SK-N-SH (cell line): Measurements from ENCODE around the gene LHPP.

ENCODE experiments used
- ELF1 ChIP-seq: IDR thresholded peaks from 2 replicates; pipeline ENCODE4 v1.4.0; 2012
- EP300 ChIP-seq, 2 experiments: IDR thresholded peaks; 2 replicates each; pipeline versions ENCODE4 v1.4.0 to v1.6.1; 2012; ENCODE audit warnings: borderline replicate concordance in 1 of 2, low read depth in 1 of 2, low read length in 1 of 2
- NFIC ChIP-seq: IDR thresholded peaks from 2 replicates; pipeline ENCODE4 v1.4.0; 2012; ENCODE audit warnings: borderline replicate concordance
- RXRA ChIP-seq: IDR thresholded peaks from 2 replicates; pipeline ENCODE4 v1.4.0; 2012; ENCODE audit warnings: low read depth, mild to moderate bottlenecking, borderline replicate concordance
- TAF1 ChIP-seq: IDR thresholded peaks from 2 replicates; pipeline ENCODE4 v1.6.1; 2012; ENCODE audit warnings: low read depth, mild to moderate bottlenecking, low read length, moderate library complexity, borderline replicate concordance
- TCF12 ChIP-seq: IDR thresholded peaks from 2 replicates; pipeline ENCODE4 v1.4.0; 2012
- TF ChIP-seq, protein P1 (sequence below): fragments of 200-600 bp; sonication (generic); IDR thresholded peaks from 2 replicates; pipeline ENCODE4 v1.6.1; 2017; ENCODE audit warnings: antibody characterized with exemption, mild to moderate bottlenecking, moderate library complexity
- TF ChIP-seq, protein P2 (sequence below): fragments of 150-350 bp; IDR thresholded peaks from 2 replicates; pipeline ENCODE4 v1.6.1; 2017; ENCODE audit warnings: antibody characterized with exemption, low read length, low read depth, borderline replicate concordance
- TF ChIP-seq, protein P3 (sequence below): IDR thresholded peaks from 2 replicates; pipeline ENCODE4 v1.4.0; 2012; ENCODE audit warnings: low read depth, borderline replicate concordance

DNA sequence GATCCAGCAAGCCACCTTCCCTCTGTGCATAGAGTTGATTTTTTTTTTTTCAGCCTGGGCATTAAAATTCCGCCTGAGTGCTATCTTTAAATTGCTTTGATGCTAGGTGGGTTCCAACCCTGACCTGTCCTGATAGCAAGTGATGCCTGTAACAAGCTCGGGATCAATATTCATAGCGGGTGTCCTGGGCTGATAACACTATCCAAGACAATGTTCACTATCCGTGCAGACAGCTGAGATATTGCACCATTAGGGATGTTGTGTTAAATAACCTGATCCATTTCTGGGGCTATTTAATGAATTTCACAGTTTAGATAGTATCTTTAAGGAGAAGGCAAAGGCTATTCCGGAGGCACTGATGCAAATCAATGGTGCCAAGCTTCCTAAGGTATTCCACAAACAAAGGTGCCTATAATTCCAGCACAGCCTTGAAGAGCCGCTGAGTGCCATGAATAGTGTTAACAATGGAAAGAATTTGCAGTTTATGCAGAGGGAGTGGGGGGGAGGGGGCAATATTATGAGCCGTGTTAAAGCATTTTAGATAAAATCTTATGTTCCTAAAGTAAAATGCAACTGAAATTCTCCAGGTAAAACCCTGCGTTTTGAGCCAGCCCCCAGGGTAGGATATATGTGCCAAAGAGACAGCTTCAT is 7.5 kb upstream of the LHPP start:
- no peak for TF ChIP-seq ELF1
- TF ChIP-seq, protein P1, sequence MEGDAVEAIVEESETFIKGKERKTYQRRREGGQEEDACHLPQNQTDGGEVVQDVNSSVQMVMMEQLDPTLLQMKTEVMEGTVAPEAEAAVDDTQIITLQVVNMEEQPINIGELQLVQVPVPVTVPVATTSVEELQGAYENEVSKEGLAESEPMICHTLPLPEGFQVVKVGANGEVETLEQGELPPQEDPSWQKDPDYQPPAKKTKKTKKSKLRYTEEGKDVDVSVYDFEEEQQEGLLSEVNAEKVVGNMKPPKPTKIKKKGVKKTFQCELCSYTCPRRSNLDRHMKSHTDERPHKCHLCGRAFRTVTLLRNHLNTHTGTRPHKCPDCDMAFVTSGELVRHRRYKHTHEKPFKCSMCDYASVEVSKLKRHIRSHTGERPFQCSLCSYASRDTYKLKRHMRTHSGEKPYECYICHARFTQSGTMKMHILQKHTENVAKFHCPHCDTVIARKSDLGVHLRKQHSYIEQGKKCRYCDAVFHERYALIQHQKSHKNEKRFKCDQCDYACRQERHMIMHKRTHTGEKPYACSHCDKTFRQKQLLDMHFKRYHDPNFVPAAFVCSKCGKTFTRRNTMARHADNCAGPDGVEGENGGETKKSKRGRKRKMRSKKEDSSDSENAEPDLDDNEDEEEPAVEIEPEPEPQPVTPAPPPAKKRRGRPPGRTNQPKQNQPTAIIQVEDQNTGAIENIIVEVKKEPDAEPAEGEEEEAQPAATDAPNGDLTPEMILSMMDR = no peak
- TF ChIP-seq TCF12 = no peak
- TF ChIP-seq EP300 (IDR thresholded peaks at IDR 0.05; ENCODE audit: borderline replicate concordance in 1 of 2, low read depth in 1 of 2, low read length in 1 of 2) = no peak
- no peak for TF ChIP-seq TAF1
- no peak for TF ChIP-seq RXRA
- TF ChIP-seq, protein P2, sequence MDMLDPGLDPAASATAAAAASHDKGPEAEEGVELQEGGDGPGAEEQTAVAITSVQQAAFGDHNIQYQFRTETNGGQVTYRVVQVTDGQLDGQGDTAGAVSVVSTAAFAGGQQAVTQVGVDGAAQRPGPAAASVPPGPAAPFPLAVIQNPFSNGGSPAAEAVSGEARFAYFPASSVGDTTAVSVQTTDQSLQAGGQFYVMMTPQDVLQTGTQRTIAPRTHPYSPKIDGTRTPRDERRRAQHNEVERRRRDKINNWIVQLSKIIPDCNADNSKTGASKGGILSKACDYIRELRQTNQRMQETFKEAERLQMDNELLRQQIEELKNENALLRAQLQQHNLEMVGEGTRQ = no peak
- TF ChIP-seq, protein P3, sequence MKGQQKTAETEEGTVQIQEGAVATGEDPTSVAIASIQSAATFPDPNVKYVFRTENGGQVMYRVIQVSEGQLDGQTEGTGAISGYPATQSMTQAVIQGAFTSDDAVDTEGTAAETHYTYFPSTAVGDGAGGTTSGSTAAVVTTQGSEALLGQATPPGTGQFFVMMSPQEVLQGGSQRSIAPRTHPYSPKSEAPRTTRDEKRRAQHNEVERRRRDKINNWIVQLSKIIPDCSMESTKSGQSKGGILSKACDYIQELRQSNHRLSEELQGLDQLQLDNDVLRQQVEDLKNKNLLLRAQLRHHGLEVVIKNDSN = no peak
- TF ChIP-seq NFIC = no peak
